ENCODE results near the gene SLC2A4RG. TPM values are rescaled to one million over a fixed set of nuclear protein-coding genes. Genes with fewer than 3 reads are reported as not detected.

The SLC2A4RG gene
- total RNA-seq, 5 donors from 2014 or later (not counting 1 experiment from before 2014, with no cell fraction given): 110 to 173 (median 135) TPM

DNA sequence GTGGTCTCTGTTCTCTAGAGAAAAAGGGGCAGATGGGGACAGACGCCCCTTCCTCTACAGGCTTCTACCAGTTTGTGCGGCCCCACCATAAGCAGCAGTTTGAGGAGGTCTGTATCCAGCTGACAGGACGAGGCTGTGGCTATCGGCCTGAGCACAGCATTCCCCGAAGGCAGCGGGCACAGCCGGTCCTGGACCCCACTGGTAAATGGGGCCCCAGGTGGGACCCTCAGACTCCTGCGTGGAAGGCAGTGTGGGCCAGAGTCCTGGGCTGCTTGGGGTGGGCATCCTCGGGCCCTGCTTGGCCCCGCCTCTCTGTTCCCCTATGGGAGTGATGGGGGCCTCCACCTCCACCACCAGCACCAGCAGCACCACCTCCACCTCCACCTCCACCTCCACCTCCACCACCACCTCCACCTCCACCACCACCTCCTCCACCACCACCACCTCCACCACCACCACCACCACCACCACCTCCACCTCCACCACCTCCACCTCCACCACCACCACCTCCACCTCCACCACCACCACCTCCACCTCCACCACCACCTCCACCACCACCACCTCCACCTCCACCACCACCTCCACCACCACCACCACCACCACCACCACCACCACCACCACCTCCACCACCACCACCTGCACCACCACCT, 46.4 kb upstream of the SLC2A4RG start:
- Mint-ChIP-seq H3K4me3 (no peak overlapping the region), H3K36me3 (no peaks in the 10 kb centered on the region), H3K27ac (no peak overlapping the region), H3K27me3 (no peaks in the 10 kb centered on the region), H3K9me3 (no peaks in the 10 kb centered on the region), H3K4me1 (peaks cover 5 to 19% (median 9%) of the 10 kb centered on the region in 3 donors)
- Histone ChIP-seq H3K4me1 (ENCODE audit: control insufficient read depth in 1 of 2, extremely low read depth in 1 of 2, insufficient read depth in 2 of 2, low read length in 2 of 2) (peaks cover 2 to 48% of the 10 kb centered on the region in 2 experiments), H3K36me3 (ENCODE audit: control insufficient read depth in 2 of 2, extremely low read depth in 1 of 2, insufficient read depth in 1 of 2, low read length in 1 of 2) (peaks cover 0 to 13% of the 10 kb centered on the region in 2 donors), H3K27me3 (replicated peaks in 1 of 2; ENCODE audit: control insufficient read depth in 2 of 2, extremely low read depth in 1 of 2, insufficient read depth in 2 of 2, low read length in 1 of 2) (no peaks in the 10 kb centered on the region), H3K27ac (ENCODE audit: low read length) (no peak overlapping the region), H3K9me3 (no peaks in the 10 kb centered on the region), H3K4me3 (ENCODE audit: control insufficient read depth in 1 of 2, extremely low read depth in 1 of 2, low read length in 1 of 2) (no peak overlapping the region)
- POLR2A ChIA-PET: no interaction called here
- WGBS (ENCODE audit: insufficient coverage): 100% methylated on average over 6 of the region's 10 CpGs
- CTCF ChIA-PET: no interaction called here
- DNase-seq (no peak), ATAC-seq (replicated peaks in 1 of 4) (no peak)

DNA sequence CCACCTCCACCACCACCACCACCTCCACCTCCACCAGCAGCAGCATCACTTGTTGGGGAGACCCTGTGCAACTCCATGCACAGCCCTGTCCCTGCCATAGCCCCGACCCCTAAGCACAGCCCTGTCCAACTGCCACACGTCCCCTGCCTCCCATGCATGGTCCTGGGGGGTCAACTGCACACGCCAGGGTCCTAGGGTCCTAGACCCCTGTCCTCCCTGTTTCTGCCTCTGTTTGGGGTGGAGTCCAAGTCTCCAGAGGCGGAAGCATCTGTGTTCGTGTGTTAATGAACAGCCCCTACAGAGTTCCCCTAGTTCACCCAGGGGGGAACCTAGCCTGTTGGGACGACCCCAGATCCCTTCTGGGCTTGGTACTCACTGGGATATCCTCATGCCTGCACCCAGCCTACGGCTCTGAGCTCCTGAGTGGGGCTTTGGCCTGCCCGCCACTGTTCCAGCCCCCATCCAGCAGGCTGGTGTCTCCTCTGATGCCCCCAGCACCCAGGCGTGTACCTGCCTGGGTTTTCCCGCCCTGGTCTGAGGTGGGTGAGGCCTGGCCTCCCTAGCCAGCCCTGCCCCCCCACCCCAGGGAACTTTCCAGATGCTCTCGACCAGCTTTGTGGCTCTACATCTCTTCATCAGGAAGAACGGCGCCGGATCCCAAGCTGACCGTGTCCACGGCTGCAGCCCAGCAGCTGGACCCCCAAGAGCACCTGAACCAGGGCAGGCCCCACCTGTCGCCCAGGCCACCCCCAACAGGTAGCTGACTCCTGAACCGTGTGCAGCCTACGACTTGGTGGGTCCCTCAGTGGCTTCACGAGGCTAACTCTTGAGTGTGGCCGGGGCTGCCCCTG, 45.6 kb upstream of the SLC2A4RG start:
- Histone ChIP-seq H3K4me1 (ENCODE audit: control insufficient read depth in 1 of 2, extremely low read depth in 1 of 2, insufficient read depth in 2 of 2, low read length in 2 of 2) (peaks cover 2 to 54% of the 10 kb centered on the region in 2 experiments), H3K9me3 (no peaks in the 10 kb centered on the region), H3K27ac (ENCODE audit: low read length) (no peak overlapping the region), H3K36me3 (ENCODE audit: control insufficient read depth in 2 of 2, extremely low read depth in 1 of 2, insufficient read depth in 1 of 2, low read length in 1 of 2) (peaks cover 0 to 13% of the 10 kb centered on the region in 2 donors), H3K27me3 (replicated peaks in 1 of 2; ENCODE audit: control insufficient read depth in 2 of 2, extremely low read depth in 1 of 2, insufficient read depth in 2 of 2, low read length in 1 of 2) (no peaks in the 10 kb centered on the region), H3K4me3 (ENCODE audit: control insufficient read depth in 1 of 2, extremely low read depth in 1 of 2, low read length in 1 of 2) (no peak overlapping the region)
- Mint-ChIP-seq H3K27ac (peak overlapping the region in 1 of 2 donors; percentile 58), H3K27me3 (no peaks in the 10 kb centered on the region), H3K9me3 (no peaks in the 10 kb centered on the region), H3K4me3 (no peak overlapping the region), H3K36me3 (no peaks in the 10 kb centered on the region), H3K4me1 (peaks cover 5 to 19% (median 9%) of the 10 kb centered on the region in 3 donors)
- POLR2A ChIA-PET: no interaction called here
- DNase-seq (no peak), ATAC-seq (replicated peaks in 1 of 4) (no peak)
- CTCF ChIA-PET: no interaction called here
- WGBS (ENCODE audit: insufficient coverage): 97% methylated on average over 17 of the region's 21 CpGs

DNA sequence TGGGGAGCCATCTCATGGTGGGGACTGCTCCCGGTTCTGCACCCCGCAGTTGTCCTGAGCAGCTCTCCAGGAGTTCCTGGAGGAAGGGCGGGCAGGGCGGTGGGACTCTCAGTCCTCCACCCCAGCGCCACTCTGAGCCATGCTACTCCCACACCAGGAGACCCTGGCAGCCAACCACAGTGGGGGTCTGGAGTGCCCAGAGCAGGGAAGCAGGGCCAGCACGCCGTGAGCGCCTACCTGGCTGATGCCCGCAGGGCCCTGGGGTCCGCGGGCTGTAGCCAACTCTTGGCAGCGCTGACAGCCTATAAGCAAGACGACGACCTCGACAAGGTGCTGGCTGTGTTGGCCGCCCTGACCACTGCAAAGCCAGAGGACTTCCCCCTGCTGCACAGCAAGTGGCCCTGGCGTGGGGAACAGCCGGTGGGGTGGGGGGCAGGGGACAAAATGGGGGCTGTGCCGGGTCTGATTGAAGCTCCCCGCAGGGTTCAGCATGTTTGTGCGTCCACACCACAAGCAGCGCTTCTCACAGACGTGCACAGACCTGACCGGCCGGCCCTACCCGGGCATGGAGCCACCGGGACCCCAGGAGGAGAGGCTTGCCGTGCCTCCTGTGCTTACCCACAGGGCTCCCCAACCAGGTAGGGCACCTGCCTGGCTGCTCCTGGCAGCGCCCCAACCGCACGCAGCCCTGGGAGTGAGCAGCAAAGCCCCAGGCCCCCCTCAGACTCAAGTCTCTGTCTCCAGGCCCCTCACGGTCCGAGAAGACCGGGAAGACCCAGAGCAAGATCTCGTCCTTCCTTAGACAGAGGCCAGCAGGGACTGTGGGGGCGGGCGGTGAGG, 44.8 kb upstream of the SLC2A4RG start:
- no peak for DNase-seq
- Mint-ChIP-seq H3K4me1 (peaks cover 5 to 21% (median 9%) of the 10 kb centered on the region in 3 donors), H3K4me3 (no peak overlapping the region), H3K27ac (no peak overlapping the region), H3K27me3 (no peaks in the 10 kb centered on the region), H3K9me3 (no peaks in the 10 kb centered on the region), H3K36me3 (no peaks in the 10 kb centered on the region)
- no peaks in the 10 kb centered on the region for H3K27me3 ChIP-seq (replicated peaks in 1 of 2; ENCODE audit: control insufficient read depth in 2 of 2, extremely low read depth in 1 of 2, insufficient read depth in 2 of 2, low read length in 1 of 2)
- peaks cover 0 to 14% of the 10 kb centered on the region in 2 donors for H3K36me3 ChIP-seq (ENCODE audit: control insufficient read depth in 2 of 2, extremely low read depth in 1 of 2, insufficient read depth in 1 of 2, low read length in 1 of 2)
- no peaks in the 10 kb centered on the region for H3K9me3 ChIP-seq
- H3K4me3 ChIP-seq (ENCODE audit: control insufficient read depth in 1 of 2, extremely low read depth in 1 of 2, low read length in 1 of 2): no peak overlapping the region
- ChIA-PET CTCF (no interaction called here), POLR2A (no interaction called here)
- ATAC-seq (replicated peaks in 1 of 4): no peak
- WGBS (ENCODE audit: insufficient coverage): 97% methylated on average over 30 of the region's 37 CpGs
- H3K4me1 ChIP-seq (ENCODE audit: control insufficient read depth in 1 of 2, extremely low read depth in 1 of 2, insufficient read depth in 2 of 2, low read length in 2 of 2): peaks cover 2 to 59% of the 10 kb centered on the region in 2 experiments
- no peak overlapping the region for H3K27ac ChIP-seq (ENCODE audit: low read length)

DNA sequence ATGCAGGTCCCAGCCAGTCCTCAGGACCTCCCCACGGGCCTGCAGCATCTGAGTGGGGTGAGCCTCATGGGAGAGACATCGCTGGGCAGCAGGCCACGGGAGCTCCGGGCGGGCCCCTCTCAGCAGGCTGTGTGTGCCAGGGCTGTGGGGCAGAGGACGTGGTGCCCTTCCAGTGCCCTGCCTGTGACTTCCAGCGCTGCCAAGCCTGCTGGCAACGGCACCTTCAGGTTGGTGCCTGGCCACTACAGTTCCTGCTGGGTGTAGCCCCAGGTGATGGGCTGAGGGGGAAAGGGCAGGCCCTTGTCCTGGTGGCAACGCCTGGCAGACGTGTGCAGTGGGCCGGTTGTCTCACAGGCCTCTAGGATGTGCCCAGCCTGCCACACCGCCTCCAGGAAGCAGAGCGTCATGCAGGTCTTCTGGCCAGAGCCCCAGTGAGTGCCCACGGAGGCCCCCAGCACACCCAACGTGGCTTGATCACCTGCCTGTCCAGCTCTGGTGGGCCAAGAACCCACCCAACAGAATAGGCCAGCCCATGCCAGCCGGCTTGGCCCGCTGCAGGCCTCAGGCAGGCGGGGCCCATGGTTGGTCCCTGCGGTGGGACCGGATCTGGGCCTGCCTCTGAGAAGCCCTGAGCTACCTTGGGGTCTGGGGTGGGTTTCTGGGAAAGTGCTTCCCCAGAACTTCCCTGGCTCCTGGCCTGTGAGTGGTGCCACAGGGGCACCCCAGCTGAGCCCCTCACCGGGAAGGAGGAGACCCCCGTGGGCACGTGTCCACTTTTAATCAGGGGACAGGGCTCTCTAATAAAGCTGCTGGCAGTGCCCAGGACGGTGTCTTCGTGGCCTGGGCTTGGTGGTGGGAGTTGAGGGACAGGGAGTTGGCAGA, 43.9 kb upstream of the SLC2A4RG start:
- Mint-ChIP-seq H3K9me3 (no peaks in the 10 kb centered on the region), H3K4me3 (peak overlapping the region in 1 of 3 donors; percentile 64)
- 85% methylated on average over 23 of the region's 25 CpGs for WGBS (ENCODE audit: insufficient coverage)

DNA sequence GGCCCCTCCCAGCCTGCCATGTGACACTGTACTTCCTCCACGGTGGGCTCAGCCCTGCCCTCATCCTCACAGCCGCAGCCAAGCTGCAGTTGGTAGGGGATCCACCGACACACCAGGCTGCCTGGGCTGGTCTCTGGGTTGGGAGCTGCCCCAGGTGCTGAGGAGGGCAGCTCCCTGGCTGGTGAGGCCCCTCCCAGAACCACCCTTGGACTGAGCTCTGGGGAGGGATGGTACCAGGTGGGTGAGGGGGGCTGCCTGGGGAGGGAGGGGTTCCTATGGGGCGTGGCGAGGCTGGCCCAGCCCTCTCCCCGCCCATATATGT, 43.3 kb upstream of the SLC2A4RG start:
- peak overlapping the region in 1 of 2 donors; percentile 55 for H3K27ac Mint-ChIP-seq
- H3K4me3 Mint-ChIP-seq: peak overlapping the region in 2 of 3 donors; percentile 28 to 64
- H3K27me3 Mint-ChIP-seq: no peaks in the 10 kb centered on the region
- H3K27me3 ChIP-seq (replicated peaks in 1 of 2; ENCODE audit: control insufficient read depth in 2 of 2, extremely low read depth in 1 of 2, insufficient read depth in 2 of 2, low read length in 1 of 2): no peaks in the 10 kb centered on the region
- peak in 27 of 35 experiments; percentile 14 to 62 (median 36) for DNase-seq
- no peak overlapping the region for H3K27ac ChIP-seq (ENCODE audit: low read length)
- no peaks in the 10 kb centered on the region for H3K9me3 Mint-ChIP-seq
- ATAC-seq (replicated peaks in 1 of 4): peak; percentile 65 to 80 (median 70)
- POLR2A ChIA-PET: no interaction called here
- WGBS (ENCODE audit: insufficient coverage): 35% methylated on average over 2 of the region's 6 CpGs
- CTCF ChIA-PET: no interaction called here
- H3K4me1 Mint-ChIP-seq: peaks cover 4 to 30% (median 12%) of the 10 kb centered on the region in 3 donors
- H3K4me1 ChIP-seq (ENCODE audit: control insufficient read depth in 1 of 2, extremely low read depth in 1 of 2, insufficient read depth in 2 of 2, low read length in 2 of 2): peaks cover 2 to 74% of the 10 kb centered on the region in 2 experiments
- no peaks in the 10 kb centered on the region for H3K36me3 Mint-ChIP-seq
- H3K36me3 ChIP-seq (ENCODE audit: control insufficient read depth in 2 of 2, extremely low read depth in 1 of 2, insufficient read depth in 1 of 2, low read length in 1 of 2): peaks cover 0 to 16% of the 10 kb centered on the region in 2 donors
- H3K9me3 ChIP-seq: no peaks in the 10 kb centered on the region
- peak overlapping the region in 1 of 2 donors; percentile 36 for H3K4me3 ChIP-seq (ENCODE audit: control insufficient read depth in 1 of 2, extremely low read depth in 1 of 2, low read length in 1 of 2)

More for the DNA sequence above, 43.9 kb upstream of the SLC2A4RG start:
- H3K27ac ChIP-seq (ENCODE audit: low read length): no peak overlapping the region
- H3K4me1 ChIP-seq (ENCODE audit: control insufficient read depth in 1 of 2, extremely low read depth in 1 of 2, insufficient read depth in 2 of 2, low read length in 2 of 2): peaks cover 2 to 68% of the 10 kb centered on the region in 2 experiments
- ChIA-PET CTCF (no interaction called here), POLR2A (no interaction called here)
- ATAC-seq (replicated peaks in 1 of 4): no peak
- H3K36me3 ChIP-seq (ENCODE audit: control insufficient read depth in 2 of 2, extremely low read depth in 1 of 2, insufficient read depth in 1 of 2, low read length in 1 of 2): peaks cover 0 to 16% of the 10 kb centered on the region in 2 donors
- Mint-ChIP-seq H3K27me3 (no peaks in the 10 kb centered on the region), H3K27ac (peak overlapping the region in 1 of 2 donors; percentile 55), H3K36me3 (no peaks in the 10 kb centered on the region), H3K4me1 (peaks cover 5 to 26% (median 9%) of the 10 kb centered on the region in 3 donors)
- H3K27me3 ChIP-seq (replicated peaks in 1 of 2; ENCODE audit: control insufficient read depth in 2 of 2, extremely low read depth in 1 of 2, insufficient read depth in 2 of 2, low read length in 1 of 2): no peaks in the 10 kb centered on the region
- no peak overlapping the region for H3K4me3 ChIP-seq (ENCODE audit: control insufficient read depth in 1 of 2, extremely low read depth in 1 of 2, low read length in 1 of 2)
- DNase-seq: no peak
- no peaks in the 10 kb centered on the region for H3K9me3 ChIP-seq

Measured in T-cell (primary cell).